ENCODE measurements around the gene PIGS. TPM values are rescaled to one million over a fixed set of nuclear protein-coding genes. Genes with fewer than 3 reads are reported as not detected.
A peak's percentile ranks its signal among the peaks of the same experiment; 100 is the strongest.

The PIGS gene
- total and polyA plus RNA-seq, 9 of the 15 experiments (the other 6 are each of a cell fraction or from before 2014, with no cell fraction given): 47.5 to 138 (median 57.6) TPM

GRCh38 chr17:28551421-28552175 is 19.7 kb downstream of the PIGS start (continued):
- no peak for TF ChIP-seq ZNF609 (CRISPR knock-in tag; IDR thresholded peaks at IDR 0.05; ENCODE audit: borderline replicate concordance)

DNA sequence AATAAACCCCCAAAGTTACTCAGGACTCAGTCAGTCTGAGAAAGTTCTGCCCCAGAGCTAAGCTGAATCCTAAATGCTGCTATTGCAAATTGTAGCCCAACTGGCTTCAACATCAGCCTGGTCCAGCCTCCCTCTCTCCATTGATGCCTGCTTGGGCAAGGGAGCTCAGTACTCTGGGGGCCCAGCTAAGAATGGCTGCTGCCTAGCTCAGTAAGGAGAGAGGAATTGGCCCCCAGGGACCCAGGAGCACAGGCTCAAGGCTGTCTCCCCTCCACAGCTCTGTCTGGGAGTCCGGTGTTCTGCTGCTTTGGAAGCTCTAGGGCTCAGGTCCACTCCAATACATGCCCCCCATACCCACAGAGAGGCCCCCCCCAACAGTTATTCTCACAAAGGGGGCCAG is 20.5 kb downstream of the PIGS start:
- intact Hi-C loops (cut with micrococcal nuclease): no loop called here
- CTCF ChIA-PET (ENCODE audit: low intra/inter-chr PET ratio): no interaction called here
- no peak overlapping the region for H3K4me3 ChIP-seq

More for the DNA sequence above, 20.5 kb downstream of the PIGS start:
- WGBS (ENCODE audit: insufficient coverage, low coverage, missing lambda C conversion rate): no CpG with 5 or more reads among the region's 1 CpG
- ATAC-seq (no peak), DNase-seq (ENCODE audit: extremely low read depth in 1 of 4, low spot score in 3 of 4) (no peak), FAIRE-seq (peak; percentile 42)
- H3K36me3 ChIP-seq (ENCODE audit: control insufficient read depth, insufficient read depth, low read length): peaks cover 34% of the 10 kb centered on the region
- peaks cover 3% of the 10 kb centered on the region; the same call in 2 of the 3 replicates for H3K79me2 ChIP-seq (ENCODE audit: control insufficient read depth, insufficient read depth, low read length)
- H3K27ac ChIP-seq (ENCODE audit: extremely low read depth, low read depth, low read length): no peak overlapping the region
- no peak overlapping the region for H3K4me2 ChIP-seq (ENCODE audit: insufficient read depth, low read length)
- peaks cover 4% of the 10 kb centered on the region for H3K9me1 ChIP-seq (ENCODE audit: control insufficient read depth, insufficient read depth, low read length)
- POLR2A ChIA-PET: interaction anchor here (0.6 to 1.5 kb wide), 8 partner anchors 8 to 197 kb away, joined by 3 to 6 read pairs (median 4); partner anchors contain the start of gene POLDIP2
- TF ChIP-seq FOXJ2 (tag; IDR thresholded peaks at IDR 0.05): no peak
- no peak for TF ChIP-seq BDP1 (IDR thresholded peaks at IDR 0.05; ENCODE audit: insufficient read depth, insufficient read length)
- TF ChIP-seq, protein P1, sequence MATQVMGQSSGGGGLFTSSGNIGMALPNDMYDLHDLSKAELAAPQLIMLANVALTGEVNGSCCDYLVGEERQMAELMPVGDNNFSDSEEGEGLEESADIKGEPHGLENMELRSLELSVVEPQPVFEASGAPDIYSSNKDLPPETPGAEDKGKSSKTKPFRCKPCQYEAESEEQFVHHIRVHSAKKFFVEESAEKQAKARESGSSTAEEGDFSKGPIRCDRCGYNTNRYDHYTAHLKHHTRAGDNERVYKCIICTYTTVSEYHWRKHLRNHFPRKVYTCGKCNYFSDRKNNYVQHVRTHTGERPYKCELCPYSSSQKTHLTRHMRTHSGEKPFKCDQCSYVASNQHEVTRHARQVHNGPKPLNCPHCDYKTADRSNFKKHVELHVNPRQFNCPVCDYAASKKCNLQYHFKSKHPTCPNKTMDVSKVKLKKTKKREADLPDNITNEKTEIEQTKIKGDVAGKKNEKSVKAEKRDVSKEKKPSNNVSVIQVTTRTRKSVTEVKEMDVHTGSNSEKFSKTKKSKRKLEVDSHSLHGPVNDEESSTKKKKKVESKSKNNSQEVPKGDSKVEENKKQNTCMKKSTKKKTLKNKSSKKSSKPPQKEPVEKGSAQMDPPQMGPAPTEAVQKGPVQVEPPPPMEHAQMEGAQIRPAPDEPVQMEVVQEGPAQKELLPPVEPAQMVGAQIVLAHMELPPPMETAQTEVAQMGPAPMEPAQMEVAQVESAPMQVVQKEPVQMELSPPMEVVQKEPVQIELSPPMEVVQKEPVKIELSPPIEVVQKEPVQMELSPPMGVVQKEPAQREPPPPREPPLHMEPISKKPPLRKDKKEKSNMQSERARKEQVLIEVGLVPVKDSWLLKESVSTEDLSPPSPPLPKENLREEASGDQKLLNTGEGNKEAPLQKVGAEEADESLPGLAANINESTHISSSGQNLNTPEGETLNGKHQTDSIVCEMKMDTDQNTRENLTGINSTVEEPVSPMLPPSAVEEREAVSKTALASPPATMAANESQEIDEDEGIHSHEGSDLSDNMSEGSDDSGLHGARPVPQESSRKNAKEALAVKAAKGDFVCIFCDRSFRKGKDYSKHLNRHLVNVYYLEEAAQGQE (IDR thresholded peaks at IDR 0.05; ENCODE audit: borderline replicate concordance): no peak
- TF ChIP-seq, protein P1 (CRISPR knock-in tag; IDR thresholded peaks at IDR 0.05; ENCODE audit: low read depth): no peak
- no peaks in the 10 kb centered on the region for H3K27me3 ChIP-seq (ENCODE audit: control insufficient read depth in 2 of 2, insufficient read depth in 2 of 2, low read length in 2 of 2)
- H3K4me1 ChIP-seq (replicated peaks in 1 of 2; ENCODE audit: control insufficient read depth in 2 of 2, insufficient read depth in 2 of 2, low read length in 2 of 2): peaks cover 13 to 27% of the 10 kb centered on the region in 2 experiments; a peak in 4 of 5 replicates
- peaks cover 4% of the 10 kb centered on the region for H4K20me1 ChIP-seq (replicated peaks; ENCODE audit: control insufficient read depth, insufficient read depth, low read length)
- no TSS peak for BruUV-seq (replicated peaks)
- H3K9ac ChIP-seq (ENCODE audit: insufficient read depth in 1 of 2, low read depth in 2 of 2, low read length in 2 of 2): peak overlapping the region in 1 of 2 experiments; percentile 41; a peak in 1 of 4 replicates
- no peaks in the 10 kb centered on the region for H3K9me3 ChIP-seq (replicated peaks; ENCODE audit: control insufficient read depth, insufficient read depth, low read depth, low read length)
- in situ Hi-C loops (cut with MboI): no loop called here
- H2AFZ ChIP-seq (ENCODE audit: low read depth, low read length): no peak overlapping the region
